ENCODE measurements around the gene GALNT14. TPM values are rescaled to one million over a fixed set of nuclear protein-coding genes. Genes with fewer than 3 reads are reported as not detected.

GALNT14 gene
- total and polyA plus RNA-seq, 2 of the 8 experiments (the other 6 are each of a cell fraction or from before 2014, with no cell fraction given) = 13.0 to 13.7 TPM

DNA sequence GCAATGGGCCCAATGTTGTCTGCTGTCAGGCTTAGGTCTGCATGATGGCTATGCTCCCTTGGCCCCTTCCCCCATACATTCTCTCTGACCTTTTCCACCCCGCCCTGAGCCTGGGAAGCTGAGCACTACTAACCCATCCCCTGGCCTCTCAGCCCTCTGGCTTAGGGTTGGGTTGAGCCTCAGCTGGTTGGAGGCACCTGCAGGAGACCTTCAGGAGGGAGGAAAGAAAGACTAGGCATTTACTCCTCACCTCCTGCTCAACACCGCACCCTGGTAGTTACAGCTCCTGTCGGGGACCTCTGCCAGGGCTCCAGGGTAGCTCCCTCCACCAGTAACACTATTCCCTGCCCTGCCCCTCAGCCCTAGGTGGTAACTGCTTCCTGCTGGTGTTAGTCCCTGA, 80.5 kb downstream of the GALNT14 start:
- 49% methylated on average over 3 of the region's 3 CpGs; no CpG with 5 or more reads in 1 of the 2 experiments for WGBS, 2 experiments (ENCODE audit: extremely low coverage in 1 of 2, insufficient coverage in 1 of 2, insufficient read length in 1 of 2, insufficient replicate concordance in 2 of 2, low coverage in 1 of 2, low lambda C conversion rate in 2 of 2, missing lambda C conversion rate in 1 of 2)
- CTCF ChIA-PET (ENCODE audit: partially characterized antibody) = interaction anchor here (0.7 to 1.3 kb wide), 3 partner anchors 17 to 29 kb away, joined by 3 read pairs; no protein-coding TSS in a partner anchor
- TF ChIP-seq SIX5 (IDR thresholded peaks at IDR 0.05; ENCODE audit: low read depth, low read length) = no peak
- TF ChIP-seq, protein P1, sequence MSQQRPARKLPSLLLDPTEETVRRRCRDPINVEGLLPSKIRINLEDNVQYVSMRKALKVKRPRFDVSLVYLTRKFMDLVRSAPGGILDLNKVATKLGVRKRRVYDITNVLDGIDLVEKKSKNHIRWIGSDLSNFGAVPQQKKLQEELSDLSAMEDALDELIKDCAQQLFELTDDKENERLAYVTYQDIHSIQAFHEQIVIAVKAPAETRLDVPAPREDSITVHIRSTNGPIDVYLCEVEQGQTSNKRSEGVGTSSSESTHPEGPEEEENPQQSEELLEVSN (IDR thresholded peaks at IDR 0.05) = no peak
- TF ChIP-seq MAFK (IDR thresholded peaks at IDR 0.05; ENCODE audit: low read depth, low read length) = no peak
- TF ChIP-seq RBBP5 (IDR thresholded peaks at IDR 0.05; ENCODE audit: borderline replicate concordance, low read depth, low read length) = no peak
- no peak for TF ChIP-seq SP2 (IDR thresholded peaks at IDR 0.05; ENCODE audit: low read length)
- TF ChIP-seq, protein P2, sequence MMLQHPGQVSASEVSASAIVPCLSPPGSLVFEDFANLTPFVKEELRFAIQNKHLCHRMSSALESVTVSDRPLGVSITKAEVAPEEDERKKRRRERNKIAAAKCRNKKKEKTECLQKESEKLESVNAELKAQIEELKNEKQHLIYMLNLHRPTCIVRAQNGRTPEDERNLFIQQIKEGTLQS (IDR thresholded peaks at IDR 0.05; ENCODE audit: insufficient read depth, low read depth, low read length) = no peak
- TF ChIP-seq SIRT6 (IDR thresholded peaks at IDR 0.05; ENCODE audit: low read length) = no peak
- TF ChIP-seq POLR2AphosphoS5 (IDR thresholded peaks at IDR 0.05; ENCODE audit: low read depth, low read length) = no peak
- TF ChIP-seq TEAD4 (IDR thresholded peaks at IDR 0.05; ENCODE audit: low read depth, low read length) = no peak
- TF ChIP-seq BCL11A (IDR thresholded peaks at IDR 0.05; ENCODE audit: low read depth in 2 of 2, low read length in 2 of 2) = no peak
- no peak for TF ChIP-seq GABPA (IDR thresholded peaks at IDR 0.05; ENCODE audit: borderline replicate concordance, insufficient read depth, low read length)
- no peak for TF ChIP-seq NANOG (IDR thresholded peaks at IDR 0.05; ENCODE audit: insufficient read depth, low read depth, low read length, poor library complexity, severe bottlenecking)
- TF ChIP-seq KDM1A (IDR thresholded peaks at IDR 0.05; ENCODE audit: borderline replicate concordance, low read length) = no peak

More for the DNA sequence above, 80.5 kb downstream of the GALNT14 start:
- H3K9me3 ChIP-seq (ENCODE audit: insufficient read depth in 2 of 2, low read depth in 1 of 2, low read length in 1 of 2) = no peaks in the 10 kb centered on the region
- H3K4me2 ChIP-seq (ENCODE audit: insufficient read depth in 1 of 2, low read depth in 2 of 2, low read length in 2 of 2) = no peak overlapping the region
- no peak overlapping the region for H2BK120ac ChIP-seq (replicated peaks; ENCODE audit: low read depth, low read length)
- H3K56ac ChIP-seq (replicated peaks; ENCODE audit: insufficient read length, low read depth, low read length) = no peak overlapping the region
- DNase-seq (ENCODE audit: low read depth in 1 of 2, low spot score in 2 of 2) (peak in 1 of 2 experiments; percentile 27), FAIRE-seq (no peak)
- H3K9ac ChIP-seq (replicated peaks in 1 of 4; ENCODE audit: extremely low read depth in 1 of 4, low read depth in 3 of 4, low read length in 3 of 4) = no peak overlapping the region
- H3K23ac ChIP-seq (ENCODE audit: insufficient read length) = no peak overlapping the region
- no peaks in the 10 kb centered on the region for H3K27me3 ChIP-seq (replicated peaks in 1 of 4; ENCODE audit: control insufficient read depth in 3 of 4, extremely low read depth in 1 of 4, insufficient read depth in 3 of 4, low read length in 3 of 4)
- H4K8ac ChIP-seq (ENCODE audit: extremely low read depth, insufficient read depth, low read length) = no peak overlapping the region
- no peak overlapping the region for H3K14ac ChIP-seq (ENCODE audit: insufficient read length)
- no peak overlapping the region for H3K27ac ChIP-seq (ENCODE audit: low read depth, low read length)
- H4K20me1 ChIP-seq (replicated peaks in 1 of 2; ENCODE audit: control insufficient read depth in 1 of 2, insufficient read depth in 2 of 2, low read length in 2 of 2) = no peaks in the 10 kb centered on the region
- no peak overlapping the region for H3K18ac ChIP-seq (ENCODE audit: extremely low read depth, low read length)
- no peak overlapping the region for H2BK12ac ChIP-seq (ENCODE audit: low read depth, low read length)
- no peak overlapping the region for H2AFZ ChIP-seq (ENCODE audit: low read length)
- H3K4me3 ChIP-seq (ENCODE audit: extremely low read depth in 1 of 4, insufficient read depth in 2 of 4, low read depth in 3 of 4, low read length in 4 of 4) = no peak overlapping the region
- H2AK5ac ChIP-seq (ENCODE audit: low read depth, low read length) = no peak overlapping the region
- H2BK15ac ChIP-seq (ENCODE audit: low read length) = no peak overlapping the region
- peak overlapping the region; percentile 7 for H4K91ac ChIP-seq (replicated peaks; ENCODE audit: insufficient read length, low read length)
- H3K23me2 ChIP-seq (ENCODE audit: low read depth, low read length) = no peaks in the 10 kb centered on the region
- H4K5ac ChIP-seq (ENCODE audit: insufficient read length, low read depth, low read length) = no peak overlapping the region
- H3K79me2 ChIP-seq (ENCODE audit: control insufficient read depth in 1 of 2, insufficient read depth in 2 of 2, low read length in 2 of 2) = no peaks in the 10 kb centered on the region
- H3K4me1 ChIP-seq (replicated peaks in 1 of 4; ENCODE audit: control insufficient read depth in 3 of 4, insufficient read depth in 4 of 4, low read length in 3 of 4) = peaks cover 0 to 3% (median 0%) of the 10 kb centered on the region in 4 experiments; a peak in 1 of 7 replicates
- no peaks in the 10 kb centered on the region for H3K79me1 ChIP-seq (ENCODE audit: low read depth, low read length)
- POLR2A ChIA-PET (ENCODE audit: partially characterized antibody) = no interaction called here
- H2BK20ac ChIP-seq (ENCODE audit: low read length) = no peak overlapping the region
- no peak overlapping the region for H3K4ac ChIP-seq (replicated peaks; ENCODE audit: insufficient read length, low read depth, low read length)
- H2BK5ac ChIP-seq (ENCODE audit: low read depth, low read length) = no peak overlapping the region
- no peaks in the 10 kb centered on the region for H3K36me3 ChIP-seq (ENCODE audit: control insufficient read depth in 2 of 4, insufficient read depth in 4 of 4, low read length in 3 of 4)

Measured in H1 (cell line).